GM18502 (cell line): ENCODE results near the gene EPC1.
"Not testable (repeated sequence)": the region's sequence is repeated elsewhere in the genome, so short reads cannot be mapped to it uniquely, and the experiment has no call there.

Experiments used
- ATAC-seq: cut with Tn5 transposase; IDR thresholded peaks from one replicate; pipeline ENCODE4 v1.9.1; 2021; ENCODE audit warnings: mild to moderate bottlenecking; ENCODE audit not compliant: unreplicated experiment, poor library complexity

EPC1 gene

GRCh38 chr10:32346551-32347362, at the start of gene EPC1:
Gene EPC1 (minus strand): TSS chr10:32347158. CDS start chr10:32346915, 243 bp downstream.
- peak; percentile 63 for ATAC-seq

GRCh38 chr10:32393911-32394310, 47.0 kb upstream of the EPC1 start:
- no peak for ATAC-seq

DNA sequence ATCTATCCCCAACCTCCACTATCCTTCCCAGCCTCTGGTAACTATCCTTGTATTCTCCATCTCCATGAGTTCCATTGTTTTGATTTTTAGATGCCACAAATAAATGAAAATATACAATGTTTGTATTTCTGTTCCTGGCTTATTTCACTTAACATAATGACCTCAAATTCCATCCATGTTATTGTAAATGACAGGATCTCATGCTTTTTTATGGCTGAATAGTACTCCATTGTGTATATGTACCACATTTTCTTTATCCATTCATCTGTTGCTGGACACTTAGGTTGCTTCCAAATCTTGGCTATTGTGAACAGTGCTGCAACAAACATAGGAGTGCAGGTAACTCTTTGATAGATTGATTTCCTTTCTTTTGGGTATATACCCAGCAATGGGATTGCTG, 45.3 kb upstream of the EPC1 start:
- not testable (repeated sequence) for ATAC-seq

DNA sequence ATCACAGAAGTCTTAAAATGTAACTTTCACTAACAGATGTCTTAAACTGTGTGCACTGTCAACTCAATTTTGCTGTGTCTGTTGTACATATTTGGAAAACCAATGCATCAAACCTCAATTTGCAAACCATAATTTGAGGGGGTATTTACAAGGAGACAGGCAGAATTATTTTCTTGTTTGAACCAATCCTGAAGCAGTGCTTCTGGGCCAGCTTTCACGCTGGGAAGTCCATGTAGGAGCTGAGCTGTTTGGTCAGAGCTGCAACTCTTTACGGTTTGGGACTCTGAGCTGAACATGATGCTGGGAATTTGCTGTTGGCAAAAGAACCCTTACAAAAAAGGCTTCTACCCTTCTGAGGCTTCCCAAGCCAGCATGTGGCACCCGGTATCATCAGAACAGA, 43.2 kb upstream of the EPC1 start:
- no peak for ATAC-seq

DNA sequence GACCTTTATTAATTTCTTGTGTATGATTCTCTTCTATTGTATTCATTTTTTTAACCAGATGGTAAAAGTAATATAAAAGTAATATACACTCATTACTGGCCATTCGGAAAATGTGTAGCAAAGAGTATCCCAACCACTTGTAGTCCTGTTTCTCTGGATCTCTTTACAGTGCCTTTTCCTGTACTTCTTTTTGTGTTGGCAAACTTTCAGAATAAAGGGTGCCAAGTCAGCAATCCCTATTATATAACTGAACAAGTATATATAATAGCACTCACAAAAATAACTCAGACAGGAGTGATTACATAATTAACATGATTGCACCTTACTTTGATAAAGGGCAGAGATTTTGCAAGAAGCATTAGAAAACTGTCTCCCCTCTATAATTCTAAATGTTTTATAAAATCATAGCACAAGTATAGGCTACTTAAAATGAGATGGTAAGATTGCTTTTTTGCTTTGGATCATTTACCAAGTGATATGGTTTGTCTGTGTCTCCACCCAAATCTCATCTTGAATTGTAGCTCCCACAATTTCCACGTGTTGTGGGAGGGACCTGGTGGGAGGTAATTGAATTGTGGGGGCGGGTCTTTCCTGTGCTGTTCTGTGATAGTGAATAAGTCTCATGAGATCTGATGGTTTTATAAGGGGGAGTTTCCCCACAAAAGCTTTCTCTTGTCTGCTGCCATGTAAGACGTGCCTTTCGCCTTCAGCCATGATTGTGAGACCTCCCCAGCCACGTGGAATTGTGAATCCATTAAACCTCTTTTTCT, 41.5 kb upstream of the EPC1 start:
- no peak for ATAC-seq

DNA sequence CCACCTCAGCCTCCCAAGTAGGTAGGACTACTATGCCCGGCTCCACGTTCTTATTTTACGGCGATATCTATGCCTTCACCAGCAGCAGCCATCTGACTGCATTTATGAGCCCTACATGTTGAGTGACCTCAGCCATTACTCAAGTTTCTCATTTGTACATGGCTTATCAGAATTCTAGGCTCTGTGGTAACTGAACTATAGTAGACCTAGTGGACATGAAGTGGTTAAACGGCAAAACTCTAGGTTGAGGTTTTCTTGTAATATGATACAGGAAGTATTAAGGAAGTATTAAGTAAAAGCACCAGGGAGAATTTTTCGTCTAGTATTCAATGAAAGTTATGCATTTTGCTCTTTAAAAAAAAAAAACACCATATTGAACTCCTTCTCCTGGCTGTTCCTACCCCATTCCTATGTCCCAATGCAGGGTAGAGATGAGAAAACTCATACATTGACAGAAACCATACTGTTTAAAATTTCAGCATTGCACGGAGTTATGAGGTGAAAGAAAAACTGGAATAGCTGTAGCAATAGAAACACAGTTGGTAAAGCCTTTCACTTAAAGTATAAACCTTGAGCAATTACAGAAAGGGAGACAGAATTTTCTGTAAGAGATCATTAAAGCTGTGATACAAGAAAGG, 39.8 kb upstream of the EPC1 start:
- ATAC-seq: no peak

- no peak for ATAC-seq
These were observed 37.2 kb upstream of the EPC1 start for GRCh38 chr10:32384171-32384570.

GRCh38 chr10:32381165-32381564, 34.2 kb upstream of the EPC1 start:
- ATAC-seq: no peak

GRCh38 chr10:32379950-32380551, 33.1 kb upstream of the EPC1 start:
- no peak for ATAC-seq

DNA sequence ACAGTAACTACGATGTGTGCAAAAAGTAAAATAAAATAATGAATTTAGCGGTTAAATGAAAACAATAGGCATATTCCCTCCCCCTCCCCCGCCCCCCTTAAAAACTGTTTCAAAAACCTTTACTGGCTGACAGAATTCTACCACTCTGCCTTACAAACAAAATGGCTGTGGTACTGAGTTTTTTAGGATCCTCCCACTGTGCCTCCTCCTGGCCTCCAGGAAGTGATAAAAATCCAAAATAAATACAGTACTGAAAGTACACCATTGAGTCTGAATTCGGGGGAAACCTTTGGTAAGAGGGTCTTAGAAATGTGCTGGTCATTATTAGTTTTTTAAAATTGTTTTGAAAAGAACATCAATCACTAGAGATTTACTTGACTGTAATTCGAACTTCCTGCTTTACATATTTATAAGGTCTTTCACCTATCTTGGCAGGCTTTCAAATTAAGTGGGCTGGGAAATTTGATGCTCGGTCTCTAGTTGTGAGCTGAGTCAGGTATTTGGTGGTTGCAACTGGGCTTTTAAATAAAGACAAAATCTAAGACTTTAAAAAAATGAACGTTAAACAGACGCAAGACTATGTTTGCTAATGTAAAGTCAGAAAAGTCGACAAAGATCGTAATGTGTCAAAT, 32.5 kb upstream of the EPC1 start:
- peak; percentile 42 for ATAC-seq

GRCh38 chr10:32378363-32379317, 31.7 kb upstream of the EPC1 start:
- ATAC-seq: peak; percentile 93

- peak; percentile 39 for ATAC-seq
These were observed 30.7 kb upstream of the EPC1 start for GRCh38 chr10:32377458-32378259.

GRCh38 chr10:32376771-32377170, 29.8 kb upstream of the EPC1 start:
- ATAC-seq: no peak

GRCh38 chr10:32376097-32376496, 29.1 kb upstream of the EPC1 start:
- no peak for ATAC-seq

GRCh38 chr10:32375631-32376030, 28.7 kb upstream of the EPC1 start:
- no peak for ATAC-seq

GRCh38 chr10:32374605-32375004, 27.6 kb upstream of the EPC1 start:
- no peak for ATAC-seq

GRCh38 chr10:32373496-32373895, 26.5 kb upstream of the EPC1 start:
- no peak for ATAC-seq

GRCh38 chr10:32373031-32373430, 26.1 kb upstream of the EPC1 start:
- no peak for ATAC-seq
